Loucy (cell line): ENCODE measurements around the gene APLP1.

Experiments used
- H2AFZ ChIP-seq: fragments of 200-600 bp; sonication (generic); 2 replicates; pipeline ENCODE4 v1.6.0; 2016; ENCODE audit warnings: antibody characterized with exemption, mild to moderate bottlenecking, low read length, moderate library complexity
- H3F3A ChIP-seq: fragments of 200-600 bp; 2 replicates; pipeline ENCODE4 v1.6.0; 2016; ENCODE audit warnings: antibody characterized with exemption, low read depth, mild to moderate bottlenecking
- H3K27me3 ChIP-seq: fragments of 200-600 bp; sonication (generic); 2 replicates; pipeline ENCODE4 v1.6.1; 2014; ENCODE audit warnings: low read length, mild to moderate bottlenecking; ENCODE audit not compliant: insufficient read depth, poor library complexity, severe bottlenecking
- H3K36me3 ChIP-seq: fragments of 200-600 bp; sonication (generic); 2 replicates; pipeline ENCODE4 v1.6.1; 2016; ENCODE audit warnings: low read length; ENCODE audit not compliant: insufficient read depth
- H3K4me1 ChIP-seq: fragments of 200-600 bp; sonication (generic); 2 replicates; pipeline ENCODE4 v1.5.1; 2014; ENCODE audit warnings: low read length, mild to moderate bottlenecking; ENCODE audit not compliant: insufficient read depth, poor library complexity, severe bottlenecking
- H3K4me2 ChIP-seq: fragments of 200-600 bp; sonication (generic); 2 replicates; pipeline ENCODE4 v1.6.0; 2014; ENCODE audit warnings: antibody characterized with exemption, low read length, low read depth, mild to moderate bottlenecking; ENCODE audit not compliant: poor library complexity, severe bottlenecking
- H3K4me3 ChIP-seq: fragments of 200-600 bp; sonication (generic); 2 replicates; pipeline ENCODE4 v1.5.1; 2014; ENCODE audit warnings: low read length, mild to moderate bottlenecking, mixed read lengths; ENCODE audit not compliant: poor library complexity, severe bottlenecking
- H3K79me2 ChIP-seq: fragments of 200-600 bp; sonication (generic); 2 replicates; pipeline ENCODE4 v1.6.1; 2014; ENCODE audit warnings: low read length; ENCODE audit not compliant: insufficient read depth
- H3K9ac ChIP-seq: fragments of 200-600 bp; sonication (generic); 2 replicates; pipeline ENCODE4 v1.6.0; 2014; ENCODE audit warnings: mild to moderate bottlenecking, low read depth, low read length, moderate library complexity; ENCODE audit not compliant: poor library complexity, severe bottlenecking
- H3K9me2 ChIP-seq: fragments of 200-600 bp; sonication (generic); replicated peaks from 2 replicates; pipeline ENCODE4 v1.6.1; 2016; ENCODE audit warnings: low read depth, low read length, mixed read lengths
- H3K9me3 ChIP-seq: fragments of 200-600 bp; sonication (generic); 2 replicates; pipeline ENCODE4 v1.6.1; 2014; ENCODE audit warnings: mild to moderate bottlenecking, antibody characterized with exemption, low read length, low read depth; ENCODE audit not compliant: insufficient read depth
- H4K20me1 ChIP-seq: fragments of 200-600 bp; sonication (generic); 2 replicates; pipeline ENCODE4 v1.6.0; 2014; ENCODE audit warnings: antibody characterized with exemption, low read length, mild to moderate bottlenecking; ENCODE audit not compliant: insufficient read depth, poor library complexity, severe bottlenecking
- CTCF ChIP-seq: fragments of 200-600 bp; sonication (generic); conservative IDR thresholded peaks from 2 replicates; pipeline ENCODE4 v1.5.1; 2014; ENCODE audit warnings: mild to moderate bottlenecking, antibody characterized with exemption, low read length
- EZH2phosphoT487 ChIP-seq: fragments of 200-600 bp; IDR thresholded peaks from 2 replicates; pipeline ENCODE4 v1.6.1; 2018; ENCODE audit warnings: antibody characterized with exemption, mild to moderate bottlenecking, moderate library complexity, borderline replicate concordance

The APLP1 gene

GRCh38 chr19:35904311-35905068, 36.1 kb downstream of the APLP1 start:
- Histone ChIP-seq H3K36me3 (no peaks in the 10 kb centered on the region), H3K79me2 (peaks cover 15% of the 10 kb centered on the region; the same call in 1 of the 2 replicates), H3K4me3 (peak overlapping the region; percentile 82), H3K4me1 (peaks cover 43% of the 10 kb centered on the region), H2AFZ (no peak overlapping the region), H3K9ac (peak overlapping the region; percentile 52), H3K4me2 (peak overlapping the region; percentile 91), H3K27me3 (no peaks in the 10 kb centered on the region), H3K9me3 (no peaks in the 10 kb centered on the region), H3K9me2 (no peaks in the 10 kb centered on the region), H4K20me1 (peaks cover 2% of the 10 kb centered on the region), H3F3A (no peaks in the 10 kb centered on the region)
- TF ChIP-seq CTCF (no peak), EZH2phosphoT487 (no peak)

GRCh38 chr19:35905178-35905727, 36.9 kb downstream of the APLP1 start:
- H3K9me3 ChIP-seq: no peaks in the 10 kb centered on the region

GRCh38 chr19:35907377-35907745, 39.0 kb downstream of the APLP1 start:
- TF ChIP-seq EZH2phosphoT487 (no peak), CTCF (no peak)
- Histone ChIP-seq H3K4me1 (peaks cover 28% of the 10 kb centered on the region), H3K9me2 (no peaks in the 10 kb centered on the region), H3K36me3 (no peaks in the 10 kb centered on the region), H4K20me1 (no peaks in the 10 kb centered on the region), H3K9me3 (no peaks in the 10 kb centered on the region), H3K27me3 (no peaks in the 10 kb centered on the region), H3K4me2 (no peak overlapping the region), H3K4me3 (no peak overlapping the region), H2AFZ (no peak overlapping the region), H3F3A (no peaks in the 10 kb centered on the region), H3K79me2 (peaks cover 8% of the 10 kb centered on the region; the same call in 1 of the 2 replicates), H3K9ac (no peak overlapping the region)

More at GRCh38 chr19:35905178-35905727, 36.9 kb downstream of the APLP1 start:
- no peak overlapping the region for H3K4me3 ChIP-seq
- H3F3A ChIP-seq: no peaks in the 10 kb centered on the region
- peaks cover 1% of the 10 kb centered on the region for H4K20me1 ChIP-seq
- peaks cover 14% of the 10 kb centered on the region; the same call in 1 of the 2 replicates for H3K79me2 ChIP-seq
- peaks cover 44% of the 10 kb centered on the region for H3K4me1 ChIP-seq
- H3K4me2 ChIP-seq: no peak overlapping the region
- TF ChIP-seq CTCF (no peak), EZH2phosphoT487 (no peak)
- H3K9ac ChIP-seq: no peak overlapping the region
- H3K9me2 ChIP-seq: no peaks in the 10 kb centered on the region
- no peaks in the 10 kb centered on the region for H3K36me3 ChIP-seq
- no peak overlapping the region for H2AFZ ChIP-seq
- no peaks in the 10 kb centered on the region for H3K27me3 ChIP-seq
